HepG2 (cell line): ENCODE data around the gene SLA2. TPM values are rescaled to one million over a fixed set of nuclear protein-coding genes. Genes with fewer than 3 reads are reported as not detected.
A peak's percentile ranks its signal among the peaks of the same experiment; 100 is the strongest.

Experiments
- NFIC ChIP-seq: IDR thresholded peaks from 2 replicates; pipeline ENCODE4 v1.6.1; 2012; ENCODE audit warnings: mild to moderate bottlenecking, low read length, inconsistent platforms
- RBM22 ChIP-seq: fragments of 200-400 bp; formaldehyde crosslinking; optimal IDR thresholded peaks from 2 replicates; pipeline ENCODE3; 2017; ENCODE audit warnings: mild to moderate bottlenecking, low read length, moderate library complexity
- RCOR2 ChIP-seq: IDR thresholded peaks from 2 replicates; pipeline ENCODE4 v1.6.1; 2016; ENCODE audit warnings: missing biosample characterization, missing genetic modification reagents
- RELA ChIP-seq: sonication (generic); formaldehyde crosslinking; IDR thresholded peaks from 2 replicates; pipeline ENCODE4 v1.4.0; 2020; ENCODE audit warnings: missing genetic modification reagents
- SAP130 ChIP-seq: IDR thresholded peaks from 2 replicates; pipeline ENCODE4 v1.6.1; 2016; ENCODE audit warnings: low read depth
- TCF7L2 ChIP-seq: IDR thresholded peaks from 2 replicates; pipeline ENCODE4 v1.6.1; 2011; ENCODE audit warnings: mild to moderate bottlenecking, low read depth, low read length, moderate library complexity
- THYN1 ChIP-seq: sonication (generic); formaldehyde crosslinking; IDR thresholded peaks from 2 replicates; pipeline ENCODE4 v1.8.1; 2023; ENCODE audit warnings: low read depth, mild to moderate bottlenecking, moderate library complexity, missing genetic modification reagents, borderline replicate concordance
- ZBTB44 ChIP-seq: sonication (generic); formaldehyde crosslinking; IDR thresholded peaks from 2 replicates; pipeline ENCODE4 v1.4.0; 2020; ENCODE audit warnings: missing genetic modification reagents
- ZNF329 ChIP-seq: sonication (generic); formaldehyde crosslinking; IDR thresholded peaks from 2 replicates; pipeline ENCODE4 v1.9.0; 2021; ENCODE audit warnings: low read depth, mild to moderate bottlenecking, missing genetic modification reagents
- polyA plus RNA-seq, 8 experiments: library from polyadenylated mRNA; depleted of rRNA in 3 of 8; stranded (reverse) in 7 of 8; unstranded in 1 of 8; fragments of >200 nt; fragmentation: Illumina TruSeq in 4 of 8; extraction: Trizol in 4 of 8; gene quantifications; 2 replicates each; pipeline versions ENCODE4 v1.2.1 to v1.2.3, GENCODE V29; 2011 to 2016; ENCODE audit warnings: low read depth in 4 of 8, missing spikeins in 1 of 8, mixed read lengths in 1 of 8; ENCODE audit not compliant: insufficient read depth in 1 of 8
- total RNA-seq, 5 experiments: library from RNA; depleted of rRNA; stranded (reverse); fragments of >200 nt; fragmentation: Illumina TruSeq; extraction: Trizol; gene quantifications; 2 replicates each; pipeline ENCODE4 v1.2.3, GENCODE V29; 2016; ENCODE audit warnings: low read depth in 1 of 5
- TF ChIP-seq, protein P1 (sequence below): sonication (generic); formaldehyde crosslinking; IDR thresholded peaks from 2 replicates; pipeline ENCODE4 v1.4.0; 2020; ENCODE audit warnings: missing genetic modification reagents
- TF ChIP-seq, protein P2 (sequence below): sonication (generic); formaldehyde crosslinking; IDR thresholded peaks from 2 replicates; pipeline ENCODE4 v1.5.0; 2020; ENCODE audit warnings: missing genetic modification reagents
- TF ChIP-seq, protein P3 (sequence below): sonication (generic); formaldehyde crosslinking; IDR thresholded peaks from 2 replicates; pipeline ENCODE4 v1.8.0; 2022; ENCODE audit warnings: mild to moderate bottlenecking, missing genetic modification reagents, moderate library complexity
- TF ChIP-seq, protein P4 (sequence below): IDR thresholded peaks from 2 replicates; pipeline ENCODE4 v1.4.0; 2020; ENCODE audit warnings: mild to moderate bottlenecking, missing genetic modification reagents

SLA2 gene
- total and polyA plus RNA-seq, 2 of the 13 experiments (the other 11 are each of a cell fraction or from before 2014, with no cell fraction given), result 1.6 to 3.6 TPM

- TF ChIP-seq, protein P1, sequence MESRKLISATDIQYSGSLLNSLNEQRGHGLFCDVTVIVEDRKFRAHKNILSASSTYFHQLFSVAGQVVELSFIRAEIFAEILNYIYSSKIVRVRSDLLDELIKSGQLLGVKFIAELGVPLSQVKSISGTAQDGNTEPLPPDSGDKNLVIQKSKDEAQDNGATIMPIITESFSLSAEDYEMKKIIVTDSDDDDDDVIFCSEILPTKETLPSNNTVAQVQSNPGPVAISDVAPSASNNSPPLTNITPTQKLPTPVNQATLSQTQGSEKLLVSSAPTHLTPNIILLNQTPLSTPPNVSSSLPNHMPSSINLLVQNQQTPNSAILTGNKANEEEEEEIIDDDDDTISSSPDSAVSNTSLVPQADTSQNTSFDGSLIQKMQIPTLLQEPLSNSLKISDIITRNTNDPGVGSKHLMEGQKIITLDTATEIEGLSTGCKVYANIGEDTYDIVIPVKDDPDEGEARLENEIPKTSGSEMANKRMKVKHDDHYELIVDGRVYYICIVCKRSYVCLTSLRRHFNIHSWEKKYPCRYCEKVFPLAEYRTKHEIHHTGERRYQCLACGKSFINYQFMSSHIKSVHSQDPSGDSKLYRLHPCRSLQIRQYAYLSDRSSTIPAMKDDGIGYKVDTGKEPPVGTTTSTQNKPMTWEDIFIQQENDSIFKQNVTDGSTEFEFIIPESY (CRISPR knock-in tag), result peak; percentile 91
- no peak for TF ChIP-seq RELA
- TF ChIP-seq NFIC, result no peak
- no peak for TF ChIP-seq RCOR2 (CRISPR knock-in tag)
- TF ChIP-seq, protein P2, sequence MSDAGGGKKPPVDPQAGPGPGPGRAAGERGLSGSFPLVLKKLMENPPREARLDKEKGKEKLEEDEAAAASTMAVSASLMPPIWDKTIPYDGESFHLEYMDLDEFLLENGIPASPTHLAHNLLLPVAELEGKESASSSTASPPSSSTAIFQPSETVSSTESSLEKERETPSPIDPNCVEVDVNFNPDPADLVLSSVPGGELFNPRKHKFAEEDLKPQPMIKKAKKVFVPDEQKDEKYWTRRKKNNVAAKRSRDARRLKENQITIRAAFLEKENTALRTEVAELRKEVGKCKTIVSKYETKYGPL (CRISPR knock-in tag), result no peak
- TF ChIP-seq, protein P3, sequence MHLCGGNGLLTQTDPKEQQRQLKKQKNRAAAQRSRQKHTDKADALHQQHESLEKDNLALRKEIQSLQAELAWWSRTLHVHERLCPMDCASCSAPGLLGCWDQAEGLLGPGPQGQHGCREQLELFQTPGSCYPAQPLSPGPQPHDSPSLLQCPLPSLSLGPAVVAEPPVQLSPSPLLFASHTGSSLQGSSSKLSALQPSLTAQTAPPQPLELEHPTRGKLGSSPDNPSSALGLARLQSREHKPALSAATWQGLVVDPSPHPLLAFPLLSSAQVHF (CRISPR knock-in tag), result no peak
- no peak for TF ChIP-seq ZBTB44 (CRISPR knock-in tag)
- TF ChIP-seq, protein P4, sequence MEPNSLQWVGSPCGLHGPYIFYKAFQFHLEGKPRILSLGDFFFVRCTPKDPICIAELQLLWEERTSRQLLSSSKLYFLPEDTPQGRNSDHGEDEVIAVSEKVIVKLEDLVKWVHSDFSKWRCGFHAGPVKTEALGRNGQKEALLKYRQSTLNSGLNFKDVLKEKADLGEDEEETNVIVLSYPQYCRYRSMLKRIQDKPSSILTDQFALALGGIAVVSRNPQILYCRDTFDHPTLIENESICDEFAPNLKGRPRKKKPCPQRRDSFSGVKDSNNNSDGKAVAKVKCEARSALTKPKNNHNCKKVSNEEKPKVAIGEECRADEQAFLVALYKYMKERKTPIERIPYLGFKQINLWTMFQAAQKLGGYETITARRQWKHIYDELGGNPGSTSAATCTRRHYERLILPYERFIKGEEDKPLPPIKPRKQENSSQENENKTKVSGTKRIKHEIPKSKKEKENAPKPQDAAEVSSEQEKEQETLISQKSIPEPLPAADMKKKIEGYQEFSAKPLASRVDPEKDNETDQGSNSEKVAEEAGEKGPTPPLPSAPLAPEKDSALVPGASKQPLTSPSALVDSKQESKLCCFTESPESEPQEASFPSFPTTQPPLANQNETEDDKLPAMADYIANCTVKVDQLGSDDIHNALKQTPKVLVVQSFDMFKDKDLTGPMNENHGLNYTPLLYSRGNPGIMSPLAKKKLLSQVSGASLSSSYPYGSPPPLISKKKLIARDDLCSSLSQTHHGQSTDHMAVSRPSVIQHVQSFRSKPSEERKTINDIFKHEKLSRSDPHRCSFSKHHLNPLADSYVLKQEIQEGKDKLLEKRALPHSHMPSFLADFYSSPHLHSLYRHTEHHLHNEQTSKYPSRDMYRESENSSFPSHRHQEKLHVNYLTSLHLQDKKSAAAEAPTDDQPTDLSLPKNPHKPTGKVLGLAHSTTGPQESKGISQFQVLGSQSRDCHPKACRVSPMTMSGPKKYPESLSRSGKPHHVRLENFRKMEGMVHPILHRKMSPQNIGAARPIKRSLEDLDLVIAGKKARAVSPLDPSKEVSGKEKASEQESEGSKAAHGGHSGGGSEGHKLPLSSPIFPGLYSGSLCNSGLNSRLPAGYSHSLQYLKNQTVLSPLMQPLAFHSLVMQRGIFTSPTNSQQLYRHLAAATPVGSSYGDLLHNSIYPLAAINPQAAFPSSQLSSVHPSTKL (CRISPR knock-in tag), result 0 out of 2 replicates have a peak, but pooled peaks have one; percentile 22
- TF ChIP-seq THYN1 (CRISPR knock-in tag), result no peak
- peak; percentile 38; the same call in 1 of the 2 replicates for TF ChIP-seq SAP130 (CRISPR knock-in tag)
- TF ChIP-seq TCF7L2, result no peak
- TF ChIP-seq RBM22, result peak; percentile 80
- TF ChIP-seq ZNF329 (CRISPR knock-in tag), result no peak
Measured at GRCh38 chr20:36591854-36592641, 53.9 kb downstream of the SLA2 start (continued).
